Activated CD4-positive, alpha-beta T cell treated with anti-CD3 and anti-CD28 coated beads for 1 hour (primary cell): ENCODE measurements around the gene TNNI2.

ENCODE experiments used
- DNase-seq: peaks from one replicate; pipeline ENCODE4 v3.0.0-alpha.2; 2020

Gene TNNI2

DNA sequence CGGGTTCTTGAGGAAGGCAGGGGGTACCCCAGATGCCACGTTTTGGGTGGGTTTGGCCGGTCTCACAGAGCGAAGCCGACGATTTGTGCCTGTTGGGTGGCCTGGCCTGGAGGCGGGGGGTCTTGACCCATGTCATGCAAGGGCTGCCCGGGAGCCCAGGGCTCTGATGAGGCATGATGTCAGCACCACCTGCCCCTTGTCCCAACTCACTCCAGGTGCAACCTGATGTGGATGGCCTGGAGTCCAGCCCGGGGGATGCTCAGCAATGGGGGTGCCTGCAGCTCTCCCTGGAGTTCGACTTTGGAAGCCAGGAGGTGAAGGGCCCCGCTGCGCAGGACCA lies 3.1 kb upstream of the TNNI2 start:
- DNase-seq = no peak

- no peak for DNase-seq
These were observed 2.5 kb upstream of the TNNI2 start for GRCh38 chr11:1836011-1836945.

GRCh38 chr11:1837171-1838076 lies 1.4 kb upstream of the TNNI2 start:
- peak; percentile 68 for DNase-seq

DNA sequence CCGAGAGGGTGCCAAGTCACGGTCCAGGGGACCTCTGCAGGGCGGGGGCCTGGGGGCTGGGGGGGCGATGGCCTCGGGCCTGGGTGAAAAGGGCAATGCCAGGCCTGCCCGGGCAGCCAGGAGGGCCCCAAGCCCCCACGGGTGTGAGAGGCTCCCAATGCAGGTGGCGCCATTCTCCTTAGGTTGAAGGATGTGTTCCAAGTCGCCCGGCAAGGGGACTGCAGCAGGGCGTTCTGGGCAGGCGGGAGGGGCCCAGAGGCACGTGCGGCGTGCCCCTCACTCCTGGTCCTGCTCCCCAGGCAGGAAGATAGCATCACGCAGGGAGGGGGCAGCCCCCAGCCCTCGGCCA lies 730 bp upstream of the TNNI2 start:
- DNase-seq = no peak

DNA sequence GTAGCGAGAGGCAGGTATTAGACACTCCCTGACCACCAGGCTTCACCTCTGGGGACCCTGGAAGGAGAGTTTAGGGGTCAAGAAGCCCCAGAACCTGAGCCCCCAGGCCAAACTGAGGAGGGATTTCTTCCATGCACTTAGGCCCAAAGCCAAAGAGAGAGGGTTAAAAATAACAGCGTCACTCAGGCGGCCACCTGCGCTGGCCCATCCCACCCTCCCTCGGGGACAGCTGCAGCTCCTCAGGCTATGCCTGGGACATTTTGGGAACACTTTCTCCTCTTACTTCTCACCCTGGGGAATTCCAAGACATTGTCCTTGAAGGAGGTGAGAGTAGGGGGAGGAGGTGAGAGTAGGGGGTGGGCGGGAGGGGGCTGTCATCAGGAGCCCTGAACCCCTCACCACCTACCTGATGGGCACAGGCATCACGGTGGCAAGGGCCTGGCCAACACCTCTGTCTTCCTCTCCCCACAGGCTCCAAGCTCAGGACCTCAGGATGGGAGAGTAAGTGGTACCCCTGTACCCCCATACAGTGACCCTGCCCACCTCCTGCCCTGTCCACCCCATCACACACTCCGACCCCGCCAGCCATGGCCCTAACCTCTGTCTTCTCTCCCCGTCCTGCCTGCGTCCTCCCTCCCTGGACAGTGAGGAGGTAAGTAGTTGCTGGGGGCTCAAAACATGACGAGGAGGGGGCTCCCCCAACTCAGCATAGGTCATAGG lies 583 bp downstream of the TNNI2 start:
- no peak for DNase-seq

DNA sequence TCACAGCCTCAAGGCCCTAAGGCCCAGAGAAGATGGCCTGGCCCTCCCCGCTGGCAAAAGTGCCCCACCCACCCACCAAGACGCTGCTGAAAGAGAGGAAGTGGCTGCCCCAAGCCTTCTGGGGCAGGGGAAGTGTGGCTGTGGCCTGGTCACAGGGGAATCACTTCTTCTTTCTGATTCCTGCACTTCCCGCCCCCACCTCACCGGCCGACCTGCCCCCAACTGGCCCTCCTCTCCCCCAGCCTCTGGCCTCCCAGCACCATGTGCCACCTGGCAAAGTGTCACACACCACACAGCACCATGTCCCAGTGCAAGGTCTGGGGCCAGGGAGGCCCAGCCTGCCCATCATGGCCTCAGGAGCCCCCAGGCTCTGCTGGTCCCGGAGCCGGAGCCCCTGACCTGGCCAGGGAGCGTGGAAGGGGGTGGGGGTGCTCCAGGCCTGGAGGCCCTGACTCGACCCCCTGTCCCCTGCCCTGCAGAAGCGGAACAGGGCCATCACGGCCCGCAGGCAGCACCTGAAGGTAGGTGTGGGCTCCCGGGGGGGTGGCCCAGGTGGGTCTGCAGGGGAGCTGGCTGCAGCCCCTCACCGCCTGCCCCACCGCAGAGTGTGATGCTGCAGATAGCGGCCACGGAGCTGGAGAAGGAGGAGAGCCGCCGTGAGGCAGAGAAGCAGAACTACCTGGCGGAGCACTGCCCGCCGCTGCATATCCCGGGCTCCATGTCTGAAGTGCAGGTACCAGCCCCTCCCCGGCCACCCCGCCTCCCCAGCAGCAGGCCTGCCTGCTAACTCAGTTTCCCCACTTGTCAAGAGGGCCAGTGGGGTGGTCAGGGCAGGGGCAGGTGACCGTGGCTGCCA lies 1.4 kb downstream of the TNNI2 start:
- DNase-seq = no peak

DNA sequence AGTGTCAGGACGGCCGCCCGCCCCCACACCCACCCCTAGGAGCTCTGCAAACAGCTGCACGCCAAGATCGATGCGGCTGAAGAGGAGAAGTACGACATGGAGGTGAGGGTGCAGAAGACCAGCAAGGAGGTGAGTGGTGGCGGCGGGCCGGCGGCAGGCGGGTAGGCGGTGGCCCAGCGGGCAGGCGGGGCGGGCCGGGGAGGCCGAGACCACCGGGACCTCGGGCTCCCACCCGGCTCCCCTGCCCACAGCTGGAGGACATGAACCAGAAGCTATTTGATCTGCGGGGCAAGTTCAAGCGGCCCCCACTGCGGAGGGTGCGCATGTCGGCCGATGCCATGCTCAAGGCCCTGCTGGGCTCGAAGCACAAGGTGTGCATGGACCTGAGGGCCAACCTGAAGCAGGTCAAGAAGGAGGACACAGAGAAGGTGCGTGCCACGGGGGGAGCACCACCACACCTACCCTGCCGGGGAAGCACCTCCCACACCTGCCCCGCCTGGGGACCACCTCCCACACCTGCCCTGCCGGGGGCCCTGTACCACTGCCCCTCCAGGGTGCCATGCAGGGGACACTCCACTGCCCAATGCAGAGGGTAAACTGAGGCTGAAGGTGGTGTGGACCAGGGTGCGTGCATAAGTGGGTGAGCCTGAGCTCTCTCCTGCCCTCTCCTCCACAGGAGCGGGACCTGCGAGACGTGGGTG lies 2.1 kb downstream of the TNNI2 start:
- no peak for DNase-seq

- no peak for DNase-seq
These were observed 2.8 kb downstream of the TNNI2 start for GRCh38 chr11:1841511-1842148.

DNA sequence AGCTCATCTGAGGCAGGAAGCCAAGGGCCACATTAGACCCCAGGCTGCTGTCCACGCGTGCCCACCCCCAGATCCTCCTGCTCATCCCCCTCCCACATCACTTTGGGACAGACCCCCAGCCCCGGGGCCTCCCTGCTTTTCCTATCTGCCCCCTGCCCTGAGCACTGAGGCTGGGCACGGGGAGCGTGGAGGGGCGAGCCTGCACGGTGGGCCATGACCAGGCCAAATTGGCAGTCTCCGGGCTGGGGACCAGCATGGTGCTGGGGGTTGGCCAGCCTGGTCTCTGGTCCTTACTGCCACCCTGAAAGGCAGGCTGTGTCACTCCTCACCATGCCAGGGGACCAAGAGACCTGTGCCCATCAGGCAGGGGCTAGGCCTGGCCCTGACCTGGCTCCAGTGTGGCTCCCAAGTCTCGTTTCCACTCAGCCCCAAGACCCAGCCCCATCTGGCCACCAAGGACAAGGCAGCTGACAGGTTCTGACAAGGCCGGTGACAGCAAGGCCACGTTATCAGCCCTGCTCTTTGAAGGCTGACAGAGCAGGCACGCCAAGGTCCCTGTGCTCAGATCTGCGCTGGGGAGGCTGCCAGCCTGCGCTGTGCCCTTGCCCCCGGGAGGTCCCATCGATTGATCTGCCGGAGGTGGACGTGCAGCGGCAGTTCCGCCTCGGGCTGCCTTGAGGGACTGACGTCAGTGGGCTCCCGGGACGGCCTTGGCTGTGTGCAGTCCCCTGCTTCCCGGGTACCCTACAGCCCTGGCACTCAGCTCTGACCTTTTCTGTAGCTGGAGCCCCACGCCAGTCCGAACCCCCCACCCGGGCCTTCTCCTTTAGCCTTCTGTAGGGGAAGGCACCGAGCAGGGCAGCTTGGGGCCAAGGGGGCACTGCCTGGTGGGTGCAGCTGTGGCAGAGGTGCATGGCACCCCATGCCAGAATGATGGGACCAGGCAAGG lies 3.6 kb downstream of the TNNI2 start:
- no peak for DNase-seq

DNA sequence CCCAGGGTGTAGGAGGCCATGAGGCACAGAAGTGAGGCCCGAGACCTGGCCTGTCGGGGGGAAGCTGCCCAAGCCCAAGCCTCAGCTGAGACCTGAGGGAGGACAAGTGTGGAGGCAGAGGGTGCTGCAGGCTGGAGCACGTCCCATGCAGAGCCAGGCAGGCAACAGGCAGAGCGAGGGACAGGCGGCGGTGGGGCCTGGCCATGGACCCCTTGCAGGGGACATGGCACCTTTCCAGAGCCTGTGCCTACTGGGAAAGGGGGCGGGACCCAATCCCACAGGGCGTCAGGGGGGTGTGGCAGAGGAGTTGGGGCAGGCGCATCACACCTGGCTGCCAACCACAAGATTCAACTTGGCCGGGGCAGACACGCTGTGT lies 4.3 kb downstream of the TNNI2 start:
- DNase-seq = no peak

DNA sequence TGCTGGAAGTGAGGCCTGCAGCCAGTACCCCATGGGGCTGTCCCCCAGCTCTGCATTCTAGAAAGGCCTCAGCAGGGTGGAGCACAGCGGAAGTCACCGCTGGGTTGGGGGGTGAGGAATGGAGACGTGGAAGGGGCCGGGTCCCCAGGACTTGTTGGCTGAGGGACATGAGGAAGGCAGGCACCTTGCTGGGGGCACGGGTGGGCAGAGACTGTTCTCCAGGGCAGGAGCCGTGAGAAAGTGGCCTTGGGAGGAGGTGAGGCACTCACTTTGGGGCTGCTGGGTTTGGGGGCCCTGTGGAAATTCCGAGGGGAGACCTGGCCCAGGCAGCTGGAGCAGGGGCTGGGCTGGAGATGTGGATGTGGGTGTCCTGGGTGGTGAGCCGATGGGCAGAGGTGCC lies 5.0 kb downstream of the TNNI2 start:
- DNase-seq = no peak

- no peak for DNase-seq
These were observed 5.7 kb downstream of the TNNI2 start for GRCh38 chr11:1844221-1845094.

DNA sequence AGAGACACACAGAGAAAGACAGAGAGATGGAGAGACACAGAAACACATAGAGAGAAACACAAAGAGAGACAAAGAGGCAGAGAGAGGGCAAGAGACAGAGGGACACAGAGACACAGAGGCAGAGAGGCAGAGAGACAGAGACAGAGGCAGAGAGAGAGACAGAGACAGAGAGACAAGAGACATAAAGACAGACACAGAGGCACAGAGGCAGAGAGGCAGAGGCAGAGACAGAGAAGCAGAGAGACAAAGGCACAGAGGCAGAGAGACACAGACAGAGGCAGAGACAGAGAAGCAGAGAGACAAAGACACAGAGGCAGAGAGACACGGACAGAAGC lies 6.3 kb downstream of the TNNI2 start:
- no peak for DNase-seq

DNA sequence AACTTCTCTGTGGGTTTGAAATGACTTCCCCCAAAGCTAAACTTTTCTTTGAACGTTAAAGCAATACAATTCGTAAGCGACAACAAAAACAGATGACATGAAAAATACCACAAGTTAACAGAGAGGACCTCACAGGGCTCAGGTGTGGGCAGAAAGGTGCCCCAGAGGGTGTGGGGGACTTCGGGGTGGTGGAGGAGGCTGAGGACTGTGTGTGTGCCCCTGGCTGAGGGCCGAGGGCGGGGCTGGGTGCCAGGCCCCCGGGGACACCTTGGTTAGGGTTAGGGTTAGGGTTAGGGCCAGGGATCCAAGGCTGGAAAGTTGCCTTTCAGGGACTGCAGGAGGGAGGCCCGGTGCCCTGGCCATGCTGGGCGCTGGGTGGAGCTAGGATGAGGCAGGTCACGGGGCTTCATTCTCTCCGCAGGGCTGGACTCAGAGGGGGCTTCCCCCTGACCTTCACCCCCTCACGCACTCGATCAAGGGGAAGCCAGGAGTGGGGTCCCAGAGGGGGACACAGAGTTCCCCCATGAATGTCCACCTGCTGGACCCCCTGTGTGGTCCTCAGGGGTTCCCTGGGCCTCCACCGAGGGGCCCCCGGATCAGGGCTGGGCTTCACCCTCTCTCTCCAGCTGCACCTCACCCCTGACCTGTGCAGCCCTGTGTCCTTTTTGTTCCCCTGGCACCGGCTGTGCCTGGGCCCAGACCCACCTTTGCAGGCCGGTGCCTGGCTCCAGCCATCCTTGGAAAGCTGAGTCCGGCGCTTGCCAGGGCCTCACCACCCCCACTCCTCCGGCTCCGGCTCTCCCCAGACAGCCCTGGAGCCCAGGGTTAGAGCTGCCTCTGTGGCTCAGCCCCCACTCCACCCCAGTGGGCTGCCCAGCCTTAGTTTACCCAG lies 7.0 kb downstream of the TNNI2 start:
- DNase-seq = no peak

DNA sequence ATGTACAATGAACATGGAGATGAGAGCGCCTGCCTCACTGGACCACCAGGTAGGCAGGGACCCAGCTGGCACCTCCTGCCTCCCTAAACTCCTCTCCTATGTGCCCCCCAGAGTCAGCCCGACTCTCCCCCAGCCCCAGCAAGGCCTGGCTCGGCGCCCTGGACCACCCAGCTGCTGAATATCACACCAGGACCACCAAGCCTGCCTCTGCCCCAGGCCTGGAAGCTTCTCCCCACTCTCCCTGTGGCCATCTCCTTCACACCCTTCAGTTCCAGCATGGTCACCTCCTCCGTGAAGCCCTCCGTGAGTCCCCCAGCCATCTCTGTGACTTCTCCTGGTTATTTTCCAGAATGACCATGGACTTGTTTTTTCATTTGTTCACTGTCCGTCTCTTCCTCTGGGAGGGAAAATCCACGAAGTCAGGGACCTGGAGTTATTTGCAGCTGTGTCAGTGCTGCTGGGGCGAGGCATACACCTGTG lies 7.7 kb downstream of the TNNI2 start:
- no peak for DNase-seq

DNA sequence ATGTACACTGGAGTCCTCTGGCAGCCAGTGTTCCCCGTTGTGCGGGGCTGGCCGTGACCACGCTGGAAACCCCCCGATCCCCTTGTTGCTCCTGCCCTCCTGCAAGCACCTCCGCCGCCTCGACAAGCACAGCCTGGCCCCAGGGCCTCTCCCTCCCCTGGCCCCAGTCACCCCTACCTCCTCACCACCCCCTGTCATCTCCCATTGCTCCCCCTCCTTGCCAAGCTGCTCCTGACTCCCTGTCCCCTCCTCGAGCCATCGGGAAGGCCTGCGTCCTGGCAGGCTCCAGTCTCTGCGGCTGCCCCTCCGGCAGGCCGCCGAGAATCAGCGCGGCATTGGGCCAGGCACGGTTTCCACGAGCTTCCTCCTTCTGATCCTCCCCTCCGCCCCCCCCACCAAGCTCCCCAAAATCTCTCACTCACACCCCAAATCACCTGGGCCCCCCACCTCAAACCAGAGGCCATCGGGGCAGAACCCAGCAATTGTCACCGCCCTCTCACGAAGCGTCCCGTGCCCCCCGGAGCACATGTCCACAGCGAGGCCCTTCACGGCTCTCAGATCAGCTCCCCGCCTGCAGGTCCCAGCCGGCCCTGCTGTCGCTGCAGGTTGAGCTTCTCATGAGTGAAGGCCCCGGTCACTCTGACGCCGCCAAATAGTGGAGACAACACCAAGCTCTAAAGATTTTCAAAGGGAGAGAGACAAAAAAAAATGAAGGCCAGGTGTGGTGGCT lies 8.4 kb downstream of the TNNI2 start:
- no peak for DNase-seq

GRCh38 chr11:1847926-1848639 lies 9.3 kb downstream of the TNNI2 start:
- no peak for DNase-seq
